ENCODE data around the gene TXNDC17. TPM values are rescaled to one million over a fixed set of nuclear protein-coding genes. Genes with fewer than 3 reads are reported as not detected.
"Not testable (repeated sequence)": the region's sequence is repeated elsewhere in the genome, so short reads cannot be mapped to it uniquely, and the experiment has no call there.

Gene TXNDC17
- total RNA-seq, 1 experiment from 2014 or later, result 137 TPM

DNA sequence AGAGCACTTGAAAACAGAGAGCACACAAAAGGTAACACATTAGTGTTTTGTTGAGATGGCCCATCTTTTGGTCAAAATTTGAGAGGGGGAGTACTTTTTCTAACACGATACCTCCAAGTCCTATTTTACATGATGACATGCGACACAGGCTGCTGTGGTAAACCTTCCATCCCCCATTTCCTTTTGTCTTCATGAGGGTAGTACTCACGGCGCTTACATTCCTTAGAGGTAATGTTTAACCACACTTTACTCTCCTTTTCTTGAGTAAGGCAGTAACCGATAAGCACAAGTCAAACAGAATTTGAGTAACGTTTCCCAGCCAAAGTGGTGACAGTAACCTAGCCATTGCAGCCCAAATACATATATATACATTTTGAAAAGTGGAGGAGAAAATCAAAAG is 48.7 kb upstream of the TXNDC17 start:
- Histone ChIP-seq H3K9me3 (ENCODE audit: control insufficient read depth, insufficient read depth, low read depth, low read length) (no peaks in the 10 kb centered on the region), H3K36me3 (ENCODE audit: control insufficient read depth, insufficient read depth, low read length) (peaks cover 20% of the 10 kb centered on the region), H3K27me3 (ENCODE audit: control insufficient read depth, insufficient read depth, low read length) (no peaks in the 10 kb centered on the region), H3K4me1 (ENCODE audit: control insufficient read depth, insufficient read depth, low read length) (no peaks in the 10 kb centered on the region), H3K27ac (ENCODE audit: low read length) (no peak overlapping the region), H3K4me3 (ENCODE audit: low read depth in 2 of 2, low read length in 2 of 2) (no peak overlapping the region)
- ATAC-seq (no peak), DNase-seq (ENCODE audit: low read depth, low spot score) (no peak)
- intact Hi-C loops (cut with micrococcal nuclease; ENCODE audit: unreplicated experiment), result no loop called here
- TF ChIP-seq POLR2AphosphoS5 (IDR thresholded peaks at IDR 0.05; ENCODE audit: low read depth, low read length) (no peak), REST (IDR thresholded peaks at IDR 0.05; ENCODE audit: insufficient read depth in 1 of 2, low read depth in 2 of 2, low read length in 1 of 2) (no peak), SIN3A (IDR thresholded peaks at IDR 0.05; ENCODE audit: borderline replicate concordance, insufficient read depth, low read depth, low read length) (no peak), TCF7L2 (IDR thresholded peaks at IDR 0.05; ENCODE audit: low read depth, low read length) (no peak)
- TF ChIP-seq, protein P1, sequence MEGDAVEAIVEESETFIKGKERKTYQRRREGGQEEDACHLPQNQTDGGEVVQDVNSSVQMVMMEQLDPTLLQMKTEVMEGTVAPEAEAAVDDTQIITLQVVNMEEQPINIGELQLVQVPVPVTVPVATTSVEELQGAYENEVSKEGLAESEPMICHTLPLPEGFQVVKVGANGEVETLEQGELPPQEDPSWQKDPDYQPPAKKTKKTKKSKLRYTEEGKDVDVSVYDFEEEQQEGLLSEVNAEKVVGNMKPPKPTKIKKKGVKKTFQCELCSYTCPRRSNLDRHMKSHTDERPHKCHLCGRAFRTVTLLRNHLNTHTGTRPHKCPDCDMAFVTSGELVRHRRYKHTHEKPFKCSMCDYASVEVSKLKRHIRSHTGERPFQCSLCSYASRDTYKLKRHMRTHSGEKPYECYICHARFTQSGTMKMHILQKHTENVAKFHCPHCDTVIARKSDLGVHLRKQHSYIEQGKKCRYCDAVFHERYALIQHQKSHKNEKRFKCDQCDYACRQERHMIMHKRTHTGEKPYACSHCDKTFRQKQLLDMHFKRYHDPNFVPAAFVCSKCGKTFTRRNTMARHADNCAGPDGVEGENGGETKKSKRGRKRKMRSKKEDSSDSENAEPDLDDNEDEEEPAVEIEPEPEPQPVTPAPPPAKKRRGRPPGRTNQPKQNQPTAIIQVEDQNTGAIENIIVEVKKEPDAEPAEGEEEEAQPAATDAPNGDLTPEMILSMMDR (IDR thresholded peaks at IDR 0.05), result no peak
- ChIA-PET CTCF (no interaction called here), POLR2A (no interaction called here)
- BruUV-seq (replicated peaks), result no TSS peak
- in situ Hi-C loops (cut with HindIII; ENCODE audit: low pct_unique_long_range_greater_than_20kb, low sequenced_read_pairs), result no loop called here

- intact Hi-C loops (cut with micrococcal nuclease; ENCODE audit: unreplicated experiment); ATAC-seq; in situ Hi-C loops (cut with HindIII; ENCODE audit: low pct_unique_long_range_greater_than_20kb, low sequenced_read_pairs); BruUV-seq (replicated peaks); DNase-seq (ENCODE audit: low read depth, low spot score); H3K4me1 ChIP-seq (ENCODE audit: control insufficient read depth, insufficient read depth, low read length); H3K9me3 ChIP-seq (ENCODE audit: control insufficient read depth, insufficient read depth, low read depth, low read length); H3K27ac ChIP-seq (ENCODE audit: low read length); H3K27me3 ChIP-seq (ENCODE audit: control insufficient read depth, insufficient read depth, low read length); H3K4me3 ChIP-seq (ENCODE audit: low read depth in 2 of 2, low read length in 2 of 2); CTCF ChIA-PET; POLR2A ChIA-PET: not testable (repeated sequence)
- peaks cover 20% of the 10 kb centered on the region for H3K36me3 ChIP-seq (ENCODE audit: control insufficient read depth, insufficient read depth, low read length)
Measured at GRCh38 chr17:6593371-6593770, 47.5 kb upstream of the TXNDC17 start.

- TF ChIP-seq, protein P1 (IDR thresholded peaks at IDR 0.05), result no peak
- TF ChIP-seq SIN3A (IDR thresholded peaks at IDR 0.05; ENCODE audit: borderline replicate concordance, insufficient read depth, low read depth, low read length) (no peak), REST (IDR thresholded peaks at IDR 0.05; ENCODE audit: insufficient read depth in 1 of 2, low read depth in 2 of 2, low read length in 1 of 2) (no peak), TCF7L2 (IDR thresholded peaks at IDR 0.05; ENCODE audit: low read depth, low read length) (no peak), POLR2AphosphoS5 (IDR thresholded peaks at IDR 0.05; ENCODE audit: low read depth, low read length) (no peak)
- Histone ChIP-seq H3K27me3 (ENCODE audit: control insufficient read depth, insufficient read depth, low read length) (no peaks in the 10 kb centered on the region), H3K4me1 (ENCODE audit: control insufficient read depth, insufficient read depth, low read length) (0 out of 2 replicates have a peak, but pooled peaks cover 2% of the 10 kb centered on the region), H3K4me3 (ENCODE audit: low read depth in 2 of 2, low read length in 2 of 2) (no peak overlapping the region), H3K27ac (ENCODE audit: low read length) (no peak overlapping the region), H3K36me3 (ENCODE audit: control insufficient read depth, insufficient read depth, low read length) (peaks cover 12% of the 10 kb centered on the region), H3K9me3 (ENCODE audit: control insufficient read depth, insufficient read depth, low read depth, low read length) (no peaks in the 10 kb centered on the region)
- ChIA-PET CTCF (no interaction called here), POLR2A (no interaction called here)
- no TSS peak for BruUV-seq (replicated peaks)
- in situ Hi-C loops (cut with HindIII; ENCODE audit: low pct_unique_long_range_greater_than_20kb, low sequenced_read_pairs), result no loop called here
- no peak for ATAC-seq
- intact Hi-C loops (cut with micrococcal nuclease; ENCODE audit: unreplicated experiment), result no loop called here
- DNase-seq (ENCODE audit: low read depth, low spot score), result no peak
Measured at GRCh38 chr17:6596081-6596480, 44.8 kb upstream of the TXNDC17 start.

All from Panc1 (cell line).